ENCODE measurements around the gene FAM3A. TPM values are rescaled to one million over a fixed set of nuclear protein-coding genes. Genes with fewer than 3 reads are reported as not detected.

The FAM3A gene
- total RNA-seq, 4 donors from 2014 or later: 18.2 to 117 (median 101) TPM

- Histone ChIP-seq H3K4me1 (peaks cover 0 to 21% (median 2%) of the 10 kb centered on the region in 4 donors), H3K4me3 (no peak overlapping the region), H3K36me3 (peaks cover 0 to 7% (median 0%) of the 10 kb centered on the region in 3 donors), H3K9me3 (no peaks in the 10 kb centered on the region), H3K27ac (no peak overlapping the region), H3K27me3 (no peaks in the 10 kb centered on the region)
- TF ChIP-seq POLR2A (IDR thresholded peaks at IDR 0.05) (no peak), CTCF (IDR thresholded peaks at IDR 0.05) (no peak)
- no peak for DNase-seq
Observed at GRCh38 chrX:154481911-154482601, 34.0 kb downstream of the FAM3A start.

GRCh38 chrX:154481195-154481594, 34.8 kb downstream of the FAM3A start:
- Histone ChIP-seq H3K27ac (no peak overlapping the region), H3K27me3 (no peaks in the 10 kb centered on the region), H3K9me3 (no peaks in the 10 kb centered on the region), H3K4me3 (no peak overlapping the region), H3K4me1 (peaks cover 0 to 21% (median 2%) of the 10 kb centered on the region in 4 donors), H3K36me3 (peaks cover 0 to 7% (median 0%) of the 10 kb centered on the region in 3 donors)
- TF ChIP-seq CTCF (IDR thresholded peaks at IDR 0.05) (no peak), POLR2A (IDR thresholded peaks at IDR 0.05) (no peak)
- DNase-seq: no peak

- Histone ChIP-seq H3K4me1 (peaks cover 0 to 6% (median 0%) of the 10 kb centered on the region in 4 donors), H3K36me3 (no peaks in the 10 kb centered on the region), H3K4me3 (peak within 1 kb of the TSS; percentile 50 to 70 (median 62)), H3K27ac (peak within 1 kb of the TSS; percentile 77 to 83 (median 82)), H3K27me3 (no peaks in the 10 kb centered on the region), H3K9me3 (no peaks in the 10 kb centered on the region)
- TF ChIP-seq POLR2A (IDR thresholded peaks at IDR 0.05): peak; percentile 35 to 54
- TF ChIP-seq CTCF (IDR thresholded peaks at IDR 0.05): no peak
- peak; percentile 91 to 97 (median 96) for DNase-seq
Observed at GRCh38 chrX:154478728-154479622, 37.1 kb downstream of the FAM3A start, which contains the start of gene LAGE3. Gene LAGE3 (minus strand): TSS chrX:154479281. CDS start chrX:154478915, 366 bp downstream.

GRCh38 chrX:154477891-154478477, 38.0 kb downstream of the FAM3A start:
- Histone ChIP-seq H3K27me3 (no peaks in the 10 kb centered on the region), H3K27ac (peak overlapping the region; percentile 77 to 83 (median 82)), H3K4me1 (peaks cover 0 to 6% (median 0%) of the 10 kb centered on the region in 4 donors), H3K36me3 (no peaks in the 10 kb centered on the region), H3K9me3 (no peaks in the 10 kb centered on the region), H3K4me3 (peak overlapping the region; percentile 50 to 70 (median 62))
- TF ChIP-seq CTCF (IDR thresholded peaks at IDR 0.05): no peak
- TF ChIP-seq POLR2A (IDR thresholded peaks at IDR 0.05): no peak
- DNase-seq: peak in 1 of 3 donors; percentile 44

- TF ChIP-seq POLR2A (IDR thresholded peaks at IDR 0.05) (no peak), CTCF (IDR thresholded peaks at IDR 0.05) (no peak)
- peaks cover 0 to 6% (median 0%) of the 10 kb centered on the region in 4 donors for H3K4me1 ChIP-seq
- H3K27ac ChIP-seq: no peak overlapping the region
- H3K27me3 ChIP-seq: no peaks in the 10 kb centered on the region
- no peaks in the 10 kb centered on the region for H3K36me3 ChIP-seq
- no peak for DNase-seq
- no peak overlapping the region for H3K4me3 ChIP-seq
- no peaks in the 10 kb centered on the region for H3K9me3 ChIP-seq
Observed at GRCh38 chrX:154476821-154477220, 39.2 kb downstream of the FAM3A start.
